Measurements from ENCODE around the gene CTLA4.
A peak's percentile ranks its signal among the peaks of the same experiment; 100 is the strongest.

The CTLA4 gene

DNA sequence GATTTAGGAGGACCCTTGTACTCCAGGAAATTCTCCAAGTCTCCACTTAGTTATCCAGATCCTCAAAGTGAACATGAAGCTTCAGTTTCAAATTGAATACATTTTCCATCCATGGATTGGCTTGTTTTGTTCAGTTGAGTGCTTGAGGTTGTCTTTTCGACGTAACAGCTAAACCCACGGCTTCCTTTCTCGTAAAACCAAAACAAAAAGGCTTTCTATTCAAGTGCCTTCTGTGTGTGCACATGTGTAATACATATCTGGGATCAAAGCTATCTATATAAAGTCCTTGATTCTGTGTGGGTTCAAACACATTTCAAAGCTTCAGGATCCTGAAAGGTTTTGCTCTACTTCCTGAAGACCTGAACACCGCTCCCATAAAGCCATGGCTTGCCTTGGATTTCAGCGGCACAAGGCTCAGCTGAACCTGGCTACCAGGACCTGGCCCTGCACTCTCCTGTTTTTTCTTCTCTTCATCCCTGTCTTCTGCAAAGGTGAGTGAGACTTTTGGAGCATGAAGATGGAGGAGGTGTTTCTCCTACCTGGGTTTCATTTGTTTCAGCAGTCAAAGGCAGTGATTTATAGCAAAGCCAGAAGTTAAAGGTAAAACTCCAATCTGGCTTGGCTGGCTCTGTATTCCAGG, at the start of gene CTLA4:
Gene CTLA4, plus strand, starts transcription at position 211 of the 640 bp plus-strand sequence. Its CDS starts 172 bp downstream, at position 383.
- no peak for DNase-seq

DNA sequence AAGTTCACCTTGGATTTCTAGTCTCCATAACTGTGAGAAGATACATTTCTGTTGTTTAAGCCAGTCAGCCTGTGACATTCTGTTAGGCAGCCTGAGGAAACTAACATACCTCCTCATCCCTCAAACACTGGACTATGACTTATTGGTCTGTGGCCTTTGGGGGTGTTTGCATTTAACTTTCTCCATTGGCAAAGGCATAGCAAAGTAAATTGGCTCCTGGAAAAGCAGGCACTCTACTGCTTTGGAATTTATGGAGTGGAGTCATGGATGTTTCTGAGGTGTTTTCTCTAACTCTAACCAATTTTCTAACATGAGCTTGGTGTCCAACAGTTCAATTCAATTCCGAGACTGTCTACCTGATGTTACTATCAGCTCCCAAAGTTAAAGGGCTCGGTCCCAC, 48.9 kb upstream of the CTLA4 start:
- no peak for DNase-seq

GRCh38 chr2:203819434-203820133, 48.0 kb upstream of the CTLA4 start:
- DNase-seq: no peak

GRCh38 chr2:203820969-203821368, 46.6 kb upstream of the CTLA4 start:
- DNase-seq: no peak

GRCh38 chr2:203822240-203822639, 45.3 kb upstream of the CTLA4 start:
- DNase-seq: no peak

- DNase-seq: no peak
Observed at GRCh38 chr2:203823173-203823572, 44.4 kb upstream of the CTLA4 start.

DNA sequence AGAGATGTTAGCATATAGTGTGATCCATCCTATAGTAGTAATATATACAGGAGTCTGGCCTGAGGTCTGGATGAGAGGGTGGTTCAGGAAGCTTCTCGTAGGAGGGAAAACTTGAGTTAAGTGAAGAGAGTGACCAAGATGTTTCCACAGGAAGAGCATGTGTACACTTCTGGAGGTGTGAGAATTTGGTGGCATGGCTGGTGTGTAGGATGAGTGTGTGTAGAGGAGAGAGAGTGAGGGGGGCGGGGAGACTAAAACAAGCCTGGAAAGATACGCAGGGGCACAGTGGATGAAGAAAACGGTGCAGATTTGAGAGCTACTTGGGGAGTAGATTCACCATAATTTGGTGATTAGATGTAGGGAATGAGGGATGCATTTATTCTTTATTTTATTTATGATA, 43.5 kb upstream of the CTLA4 start:
- DNase-seq: no peak

DNA sequence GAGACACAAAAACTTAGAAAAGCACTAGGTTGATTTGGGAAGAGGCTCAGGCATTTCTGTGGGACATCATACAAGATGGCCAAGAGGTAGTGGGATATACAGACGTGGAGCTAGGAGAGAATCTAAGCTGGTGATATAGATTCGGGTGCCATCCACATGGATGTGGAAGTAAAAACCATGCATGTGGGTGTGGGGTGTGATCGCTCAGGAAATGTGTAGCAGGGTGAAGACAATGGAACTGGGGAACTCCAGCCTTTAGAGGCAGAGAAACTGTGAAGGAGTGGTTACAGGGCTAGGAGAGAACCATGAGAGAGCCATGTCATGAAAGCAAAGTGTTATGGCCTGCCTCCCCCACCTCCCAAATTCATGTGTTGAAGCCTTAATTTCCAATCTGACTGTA, 43.0 kb upstream of the CTLA4 start:
- DNase-seq: no peak

- no peak for DNase-seq
Observed at GRCh38 chr2:203826704-203827103, 40.9 kb upstream of the CTLA4 start.

GRCh38 chr2:203830304-203831055, 37.1 kb upstream of the CTLA4 start:
- peak; percentile 72 for DNase-seq

DNA sequence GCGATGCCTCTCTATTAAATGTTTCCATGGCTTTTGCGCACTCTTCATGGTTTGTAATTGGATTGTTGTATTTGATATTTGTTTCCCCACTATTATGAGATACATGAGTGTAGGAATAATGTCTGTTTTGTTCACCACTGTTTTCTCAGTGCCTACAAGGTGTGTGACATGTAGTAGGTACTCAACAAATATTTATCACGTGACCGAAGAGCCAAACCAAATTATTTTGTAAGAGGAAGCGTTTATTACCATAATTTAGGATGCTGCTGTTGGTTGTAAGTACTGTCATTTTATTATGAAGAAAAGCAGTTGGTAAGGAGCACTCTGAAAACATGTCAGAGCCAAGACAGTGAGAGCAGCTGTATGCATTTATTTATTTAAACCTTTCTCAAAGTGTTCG, 32.2 kb upstream of the CTLA4 start:
- DNase-seq: no peak

DNA sequence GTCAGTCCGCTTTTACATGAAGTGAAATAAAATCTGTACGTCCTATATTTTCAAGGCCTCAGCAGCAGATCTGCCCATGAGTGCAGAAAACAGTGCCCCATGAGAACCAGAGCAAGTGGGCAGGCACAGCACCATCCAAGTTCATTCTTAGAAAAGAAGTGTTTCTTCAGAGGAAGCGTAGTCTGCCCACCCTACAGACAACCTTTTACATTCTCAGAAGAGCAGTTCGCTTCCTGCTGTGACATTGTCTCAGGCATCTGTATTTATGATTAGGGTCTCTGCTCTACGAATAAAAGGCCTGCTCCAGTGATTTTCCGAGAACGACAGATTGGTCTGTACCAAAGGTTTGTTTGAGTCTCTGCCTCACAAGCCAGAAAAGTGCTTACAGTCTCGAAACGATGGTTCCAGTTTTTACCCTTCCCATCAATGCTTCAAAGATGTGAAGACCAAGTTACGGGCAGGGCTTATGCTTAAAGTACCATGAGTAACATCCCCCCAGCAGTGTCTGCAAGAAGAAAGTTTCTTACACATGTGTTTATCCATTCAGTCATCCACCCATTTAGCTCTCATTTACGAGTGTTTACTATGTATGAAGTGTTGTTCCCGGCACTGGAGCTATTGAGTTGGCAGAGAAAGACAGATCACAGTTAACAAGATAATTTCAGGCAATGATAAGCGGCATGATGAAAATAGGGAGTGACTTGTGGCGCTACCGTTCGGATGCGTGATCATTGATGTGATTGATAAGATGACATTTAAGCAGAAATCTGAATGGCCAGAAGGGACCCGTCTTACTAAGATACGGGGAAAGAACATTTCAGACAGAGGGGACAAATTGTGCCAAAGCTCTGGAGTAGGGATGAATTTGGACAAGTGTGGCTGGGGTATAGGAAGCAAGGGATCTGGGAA, 31.4 kb upstream of the CTLA4 start:
- DNase-seq: no peak

DNA sequence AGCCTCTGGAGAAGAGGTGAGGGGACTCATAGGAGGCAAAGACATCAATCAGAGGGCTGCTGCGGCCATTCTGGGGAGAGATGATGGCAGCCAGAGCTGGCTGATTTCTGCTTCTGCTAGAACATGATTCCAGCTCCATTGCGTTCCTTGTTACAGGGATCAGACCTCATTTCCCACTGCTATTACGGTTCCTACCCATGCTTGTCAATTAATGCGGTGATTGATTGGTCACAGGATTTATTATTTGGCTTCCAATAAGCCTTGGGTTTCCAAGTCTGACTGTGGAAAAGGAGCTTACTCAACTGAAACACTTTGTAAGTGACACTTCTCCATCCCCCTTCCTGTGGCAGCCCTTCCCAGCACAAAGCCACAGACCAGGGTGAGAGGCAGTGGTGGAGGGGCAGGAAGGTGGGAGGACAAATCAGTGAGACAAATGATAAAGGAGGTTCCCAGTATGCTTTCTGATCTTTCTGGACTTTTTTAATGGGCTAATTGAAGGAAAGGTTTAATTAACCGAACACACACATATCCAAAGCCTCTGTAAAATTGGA, 26.8 kb upstream of the CTLA4 start:
- no peak for DNase-seq

GRCh38 chr2:203841654-203842053, 25.9 kb upstream of the CTLA4 start:
- DNase-seq: no peak

DNA sequence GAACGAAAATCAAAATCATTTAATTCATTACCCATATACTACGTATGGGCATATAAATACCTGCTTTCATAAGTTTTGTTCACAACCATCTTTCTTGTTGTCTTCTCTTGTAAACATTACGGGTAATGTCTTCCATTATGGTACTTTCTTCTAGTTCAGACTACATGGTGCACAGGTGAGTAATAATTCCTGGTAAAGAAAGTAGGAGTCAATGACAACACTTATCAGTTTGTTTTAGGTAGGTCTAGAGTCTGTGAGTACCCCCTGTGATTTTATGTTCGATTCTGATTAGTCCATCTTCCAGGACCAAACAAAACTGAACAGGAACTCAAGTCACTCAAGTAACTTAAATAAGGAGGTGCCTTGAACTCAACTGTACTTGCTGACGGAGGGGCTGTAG, 25.2 kb upstream of the CTLA4 start:
- DNase-seq: no peak

DNA sequence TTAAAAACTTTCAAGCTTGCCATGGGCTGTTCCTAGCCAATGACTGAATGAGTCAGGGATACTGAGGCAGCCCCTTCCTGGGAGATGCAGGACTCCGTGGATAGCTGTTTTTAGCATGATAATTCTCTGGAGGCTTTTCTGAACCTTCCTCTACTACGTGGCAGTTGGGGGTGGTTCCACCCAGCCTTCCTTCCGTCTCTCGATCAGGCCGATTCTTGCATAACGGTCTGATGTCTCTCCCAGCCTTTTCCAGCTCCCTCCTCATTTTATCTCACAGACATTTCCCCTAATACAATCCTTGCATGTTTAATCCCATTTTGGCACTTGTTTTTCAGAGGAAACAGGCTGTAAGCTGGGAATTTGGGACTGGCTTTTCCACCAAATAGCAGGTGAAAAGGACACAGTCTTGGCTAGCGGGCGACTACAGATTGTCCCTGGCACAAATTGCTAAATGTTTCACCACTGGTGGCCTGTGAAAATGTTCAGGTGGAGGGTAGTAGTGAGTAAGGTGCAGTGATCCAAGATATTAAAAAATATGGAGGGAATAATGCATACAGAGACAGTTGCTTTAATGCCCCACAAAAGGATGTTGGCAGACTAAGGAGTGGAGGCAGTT, 21.0 kb upstream of the CTLA4 start:
- DNase-seq: no peak

GRCh38 chr2:203849010-203849409, 18.6 kb upstream of the CTLA4 start:
- DNase-seq: no peak

DNA sequence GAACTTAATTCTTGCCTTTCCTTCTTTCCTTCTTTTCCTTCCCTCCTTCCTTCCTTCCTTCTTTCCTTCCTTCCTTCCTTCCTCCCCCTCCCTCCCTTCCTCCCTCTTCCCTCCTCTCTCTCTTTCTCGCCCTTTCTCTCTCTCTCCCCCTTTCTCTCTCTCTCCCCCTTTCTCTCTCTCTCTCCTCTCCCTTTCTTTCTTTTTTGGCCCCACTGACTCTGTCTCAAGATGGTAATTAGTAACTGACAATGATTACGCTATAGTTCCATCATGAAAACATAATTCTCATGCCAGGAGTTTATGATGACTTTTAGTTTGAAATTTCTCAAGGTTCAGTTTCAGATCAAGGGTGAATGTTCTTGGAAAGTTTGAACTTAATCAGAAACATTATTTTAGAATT, 14.8 kb upstream of the CTLA4 start:
- DNase-seq: no peak

- no peak for DNase-seq
Observed at GRCh38 chr2:203853271-203853670, 14.3 kb upstream of the CTLA4 start.

DNA sequence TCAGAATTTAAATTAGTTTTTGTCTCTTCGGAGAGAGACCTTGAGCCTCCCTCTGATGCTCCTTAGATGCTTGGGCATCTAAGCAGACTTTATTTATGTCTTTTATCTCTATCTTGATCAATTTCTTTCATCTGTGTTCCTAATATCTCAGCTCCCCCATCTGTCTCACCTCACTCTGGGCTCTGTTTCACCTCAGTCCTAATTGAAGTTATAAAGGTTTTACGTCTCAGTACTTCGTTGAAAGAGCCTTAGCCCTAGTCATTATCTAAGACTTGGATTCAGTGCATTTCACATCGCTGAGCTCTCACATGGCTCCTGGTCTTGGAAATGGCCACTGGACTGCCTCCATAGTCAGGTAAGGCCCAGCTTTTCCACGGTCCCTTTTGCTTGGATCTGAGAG, 13.8 kb upstream of the CTLA4 start:
- no peak for DNase-seq

- DNase-seq: no peak
Observed at GRCh38 chr2:203855274-203855673, 12.3 kb upstream of the CTLA4 start.

DNA sequence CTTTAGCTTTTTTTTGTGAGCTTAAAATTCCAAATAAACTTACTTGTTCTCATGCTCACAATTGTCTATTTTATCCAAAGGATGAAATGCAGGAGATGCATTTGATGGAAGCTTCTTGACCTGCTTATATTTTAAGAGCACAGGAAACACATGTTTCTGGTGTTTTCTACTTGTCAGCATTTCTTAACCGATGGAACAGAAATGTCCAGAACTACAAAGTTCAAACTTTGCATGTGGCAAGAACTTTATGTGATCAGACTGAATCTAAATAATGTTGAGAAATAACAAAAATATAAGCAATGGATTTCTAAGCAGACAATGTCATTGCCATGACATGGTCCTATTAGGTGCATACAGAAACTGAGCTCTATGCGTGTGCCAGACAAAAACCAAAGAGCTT, 9.9 kb upstream of the CTLA4 start:
- DNase-seq: no peak

All from activated CD8-positive, alpha-beta memory T cell treated with anti-CD3 and anti-CD28 coated beads, Interleukin-2, amount 50 U/mL, for 48 hours (primary cell).